G401 (cell line): ENCODE measurements around the gene INPP5A. TPM values are rescaled to one million over a fixed set of nuclear protein-coding genes. Genes with fewer than 3 reads are reported as not detected.
"Not testable (repeated sequence)": the region's sequence is repeated elsewhere in the genome, so short reads cannot be mapped to it uniquely, and the experiment has no call there.

ENCODE experiments used
- DNase-seq: peaks from one replicate; pipeline ENCODE4 v3.0.0-alpha.2; 2015; ENCODE audit warnings: low spot score
- in situ Hi-C: cut with HindIII; loops from 2 replicates; pipeline ENCODE4 v1.10.0; 2016; ENCODE audit warnings: low sequenced_read_pairs, mixed read lengths
- total RNA-seq: library from RNA; depleted of rRNA; stranded (reverse); fragments of >200 nt; shearing (Covaris generic); gene quantifications from 2 replicates; pipeline ENCODE4 v1.2.3, GENCODE V29; 2014

Gene INPP5A
- total RNA-seq, 1 experiment from 2014 or later = 44.3 TPM

GRCh38 chr10:132783940-132784865 lies 246.6 kb downstream of the INPP5A start:
- in situ Hi-C loops = no loop called here
- DNase-seq = no peak

- no peak for DNase-seq
- in situ Hi-C loops = no loop called here
Measured at GRCh38 chr10:132784866-132785722, 247.5 kb downstream of the INPP5A start.

GRCh38 chr10:132785723-132786475 lies 248.3 kb downstream of the INPP5A start, which contains the start of gene NKX6-2:
NKX6-2 (minus strand) TSS chr10:132786147; CDS start chr10:132785948, 199 bp downstream.
- DNase-seq = no peak
- in situ Hi-C loops = no loop called here

DNA sequence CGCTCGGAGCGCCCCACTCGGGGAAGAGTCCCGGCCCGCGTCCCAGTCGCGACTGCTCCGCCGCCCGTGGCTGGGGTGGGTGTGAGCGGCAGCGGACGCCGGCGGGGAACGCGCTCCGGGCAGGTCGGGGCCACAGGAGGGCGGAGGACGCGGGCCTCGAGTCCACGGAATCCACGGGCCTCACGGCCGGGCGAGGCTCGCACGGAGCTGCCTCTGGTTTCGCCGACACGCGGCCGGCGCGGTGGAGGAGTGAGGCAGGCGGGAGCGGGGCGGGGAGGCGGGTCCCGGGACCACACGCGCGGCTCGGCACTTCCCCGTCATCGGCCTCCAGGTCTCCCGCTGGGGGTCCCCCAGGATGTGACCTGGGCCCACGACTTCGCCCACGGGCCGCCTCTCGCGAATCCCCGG lies 248.9 kb downstream of the INPP5A start:
- in situ Hi-C loops = no loop called here
- no peak for DNase-seq

DNA sequence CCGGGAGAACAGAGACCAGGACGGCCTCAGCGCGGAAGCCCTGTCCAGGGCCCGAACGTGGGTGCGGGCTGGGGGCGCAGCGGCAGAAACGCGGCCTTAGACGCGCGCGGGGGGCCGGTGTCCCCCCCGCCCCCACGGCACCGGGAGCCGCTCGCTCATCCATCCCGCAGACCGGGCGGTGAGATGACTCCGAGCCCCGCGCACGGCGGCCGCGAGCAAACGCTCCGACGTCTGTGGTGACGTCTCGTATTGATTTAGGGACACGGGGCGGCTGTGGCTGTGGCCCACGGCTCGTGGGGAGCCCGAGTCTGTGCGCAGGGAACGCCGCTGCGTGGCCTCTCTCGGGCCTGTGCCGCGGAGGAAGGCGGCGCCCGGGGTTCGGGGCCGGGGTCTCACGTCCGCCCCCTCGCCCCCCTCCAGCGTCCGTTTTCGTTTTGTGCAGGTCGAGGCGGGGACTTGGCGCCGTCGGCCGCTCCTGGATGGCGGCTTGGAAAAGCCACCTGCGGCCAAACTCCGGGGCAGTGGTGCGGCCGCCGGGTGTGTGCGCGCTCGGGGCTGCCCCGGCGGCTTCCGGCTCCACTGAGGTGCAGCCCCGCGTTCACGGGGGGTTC lies 249.4 kb downstream of the INPP5A start:
- in situ Hi-C loops = no loop called here
- DNase-seq = no peak

GRCh38 chr10:132787495-132788179 lies 250.1 kb downstream of the INPP5A start:
- DNase-seq = no peak

DNA sequence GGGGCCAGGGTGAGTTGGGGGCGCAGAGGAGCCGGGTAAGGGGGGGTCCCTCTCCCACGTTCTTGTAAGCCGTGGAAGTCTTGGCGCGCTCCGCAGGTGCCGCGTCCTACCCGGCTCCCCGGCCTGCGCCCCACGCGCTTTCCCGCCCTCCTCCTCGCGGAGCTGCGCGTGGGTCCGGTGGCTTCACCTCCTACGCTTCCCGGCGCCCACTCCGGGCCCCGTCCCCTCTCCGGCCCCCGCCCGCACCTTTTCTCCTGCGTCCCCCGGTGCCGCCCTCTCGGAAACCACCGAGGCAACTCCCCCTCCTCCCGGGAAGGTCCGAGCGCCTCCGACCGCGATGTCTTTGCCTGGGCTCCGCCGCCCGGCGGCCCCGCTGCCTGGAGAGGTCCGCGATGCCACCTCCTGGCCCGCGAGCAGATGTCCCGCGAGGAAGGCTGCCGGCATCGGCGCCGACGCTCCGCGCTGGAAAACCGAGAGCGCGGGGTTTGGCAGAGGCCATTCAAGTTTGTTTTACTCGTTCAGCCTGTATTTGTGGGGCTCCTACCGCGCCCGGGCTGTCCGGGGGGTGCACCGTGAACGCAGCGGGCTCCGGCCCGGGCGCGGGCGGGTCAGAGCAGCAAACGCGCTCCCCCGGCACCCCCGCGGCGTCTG lies 250.7 kb downstream of the INPP5A start:
- in situ Hi-C loops = no loop called here
- no peak for DNase-seq

More at GRCh38 chr10:132787495-132788179, 250.1 kb downstream of the INPP5A start:
- in situ Hi-C loops = no loop called here

DNA sequence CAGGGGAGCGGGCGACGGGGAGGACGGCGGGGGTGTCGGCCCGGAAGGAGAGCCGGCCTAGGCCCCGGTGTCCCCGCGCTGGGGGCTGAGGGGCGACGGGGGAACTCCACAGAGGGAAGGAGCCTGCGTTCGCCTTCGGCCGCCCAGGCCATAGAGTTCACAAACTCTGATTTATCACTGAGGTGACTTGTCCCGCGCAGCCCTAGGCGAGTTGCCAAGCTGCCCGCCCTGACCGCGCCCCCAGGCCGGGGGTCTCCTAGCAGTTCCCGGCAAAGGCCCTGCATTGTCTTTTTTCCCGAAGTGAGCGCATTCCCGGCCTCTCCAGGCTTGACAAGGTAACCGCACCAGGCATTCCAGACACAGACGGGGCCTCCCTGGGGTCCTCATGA lies 251.2 kb downstream of the INPP5A start:
- DNase-seq = no peak
- in situ Hi-C loops = no loop called here

- in situ Hi-C loops = no loop called here
- DNase-seq = no peak
Measured at GRCh38 chr10:132789659-132790148, 252.1 kb downstream of the INPP5A start.

DNA sequence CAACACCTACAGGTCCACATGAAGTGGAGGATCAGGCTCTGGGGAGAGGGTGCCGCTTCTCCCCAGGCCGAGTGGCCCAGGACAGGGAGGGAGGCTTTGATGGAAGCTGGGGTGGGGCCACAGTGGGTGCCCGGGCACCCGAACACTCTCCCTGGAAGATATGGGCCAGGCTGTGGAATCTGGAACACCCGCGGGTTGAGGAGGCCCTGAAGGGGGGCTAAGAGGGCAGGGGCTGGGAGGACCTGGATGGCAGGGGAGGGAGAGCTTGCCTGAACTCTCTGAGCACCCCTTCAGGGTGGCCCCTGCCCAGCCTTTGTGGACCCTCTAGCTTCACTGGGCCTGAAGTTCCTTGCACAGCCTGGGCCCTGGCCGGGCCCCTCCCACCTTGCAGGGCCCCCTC lies 252.9 kb downstream of the INPP5A start:
- in situ Hi-C loops = no loop called here
- DNase-seq = no peak

- in situ Hi-C loops = no loop called here
Measured at GRCh38 chr10:132790934-132791829, 253.6 kb downstream of the INPP5A start.

GRCh38 chr10:132792099-132792498 lies 254.5 kb downstream of the INPP5A start:
- in situ Hi-C loops = not testable (repeated sequence)

More at GRCh38 chr10:132790934-132791829, 253.6 kb downstream of the INPP5A start:
- DNase-seq = no peak

GRCh38 chr10:132792796-132793195 lies 255.2 kb downstream of the INPP5A start:
- no peak for DNase-seq
- in situ Hi-C loops = no loop called here

More at GRCh38 chr10:132792099-132792498, 254.5 kb downstream of the INPP5A start:
- DNase-seq = not testable (repeated sequence)

GRCh38 chr10:132793213-132793612 lies 255.6 kb downstream of the INPP5A start:
- DNase-seq = no peak
- in situ Hi-C loops = no loop called here

DNA sequence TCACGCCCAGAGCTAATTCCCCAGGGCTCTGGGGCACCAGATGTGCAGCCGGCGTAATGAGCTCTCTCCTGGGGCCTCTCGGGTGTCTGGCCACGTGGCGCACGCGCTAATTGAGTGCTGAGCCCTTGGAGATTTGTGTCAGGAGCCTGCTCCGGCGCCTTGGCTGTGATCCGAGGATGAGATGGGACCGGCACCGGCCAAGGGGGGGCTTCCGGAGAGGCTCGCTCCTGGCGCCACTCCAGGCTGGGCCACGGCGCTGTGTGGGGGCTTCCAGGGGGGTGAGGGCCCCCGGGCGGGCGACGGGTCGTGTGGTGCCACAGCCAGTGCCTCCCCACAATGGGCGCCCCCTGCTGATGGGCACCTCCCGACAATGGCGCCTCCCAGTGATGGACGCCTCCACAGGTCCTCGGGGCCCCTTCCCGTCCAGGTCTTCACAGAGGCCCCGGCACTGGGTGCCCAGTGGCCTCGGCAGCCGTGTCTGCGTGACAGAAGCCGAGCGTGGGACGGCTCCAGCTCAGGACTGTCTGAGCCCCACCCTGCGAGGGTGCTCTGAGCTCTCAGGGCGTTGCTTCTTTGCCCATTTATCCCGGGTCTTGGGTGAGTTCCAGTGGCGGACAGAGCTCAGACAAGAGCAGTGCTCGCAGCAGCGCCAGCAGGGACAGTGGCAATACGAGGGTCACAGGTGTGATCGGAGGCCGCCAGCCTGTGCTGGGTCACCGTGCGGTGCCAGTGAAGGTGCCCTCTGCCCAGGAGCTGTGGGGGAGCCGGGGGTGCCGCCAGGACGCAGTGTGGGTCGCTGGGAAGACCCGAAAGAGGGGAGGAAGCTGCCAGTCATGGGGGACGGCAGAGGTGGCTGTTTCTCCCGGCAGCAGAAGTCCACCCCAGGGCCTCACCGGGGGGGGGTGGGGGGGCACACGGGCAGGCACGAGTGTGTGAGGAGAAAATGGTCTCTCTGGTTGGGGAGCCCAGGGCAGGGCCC lies 256.6 kb downstream of the INPP5A start:
- in situ Hi-C loops = no loop called here
- DNase-seq = no peak
